IPS-20b (cell line): ENCODE measurements around the gene HELZ2.
"Not testable (repeated sequence)": the region's sequence is repeated elsewhere in the genome, so short reads cannot be mapped to it uniquely, and the experiment has no call there.

Experiments used
- H3K27ac ChIP-seq: one replicate; pipeline ENCODE4 v1.5.1; 2013; ENCODE audit warnings: low read length
- H3K27me3 ChIP-seq: 2 replicates; pipeline ENCODE4 v1.6.1; 2013; ENCODE audit warnings: mild to moderate bottlenecking, low read length, inconsistent platforms; ENCODE audit not compliant: insufficient read depth
- H3K36me3 ChIP-seq: 2 replicates; pipeline ENCODE4 v1.6.1; 2013; ENCODE audit warnings: low read depth, mild to moderate bottlenecking, inconsistent platforms, low read length, moderate library complexity; ENCODE audit not compliant: insufficient read depth
- H3K4me1 ChIP-seq: 2 replicates; pipeline ENCODE4 v1.6.1; 2013; ENCODE audit warnings: mild to moderate bottlenecking, control low read depth, inconsistent platforms, low read length, moderate library complexity; ENCODE audit not compliant: insufficient read depth
- H3K4me3 ChIP-seq: 2 replicates; pipeline ENCODE4 v1.5.1; 2013; ENCODE audit warnings: mild to moderate bottlenecking, low read length, inconsistent platforms
- H3K9ac ChIP-seq: 2 replicates; pipeline ENCODE4 v1.6.1; 2013; ENCODE audit warnings: low read depth, mild to moderate bottlenecking, inconsistent platforms, low read length, moderate library complexity
- H3K9me3 ChIP-seq: 2 replicates; pipeline ENCODE4 v1.6.1; 2013; ENCODE audit warnings: mild to moderate bottlenecking, low read depth, low read length, inconsistent platforms; ENCODE audit not compliant: insufficient read depth

The HELZ2 gene

GRCh38 chr20:63559485-63560332 is 14.3 kb downstream of the HELZ2 start:
- not testable (repeated sequence) for H3K27me3 ChIP-seq, H3K36me3 ChIP-seq, H3K9ac ChIP-seq, H3K4me1 ChIP-seq, H3K9me3 ChIP-seq, H3K27ac ChIP-seq, H3K4me3 ChIP-seq

GRCh38 chr20:63558804-63559484 is 15.1 kb downstream of the HELZ2 start:
- no peak overlapping the region for H3K4me3 ChIP-seq
- no peak overlapping the region for H3K27ac ChIP-seq
- H3K9me3 ChIP-seq, result no peaks in the 10 kb centered on the region
- H3K27me3 ChIP-seq, result peaks cover 9% of the 10 kb centered on the region
- H3K9ac ChIP-seq, result no peak overlapping the region
- H3K4me1 ChIP-seq, result no peaks in the 10 kb centered on the region
- no peaks in the 10 kb centered on the region for H3K36me3 ChIP-seq

GRCh38 chr20:63557481-63557891 is 16.6 kb downstream of the HELZ2 start:
- H3K9ac ChIP-seq, result no peak overlapping the region

GRCh38 chr20:63556873-63557478 is 17.1 kb downstream of the HELZ2 start:
- H3K36me3 ChIP-seq, result no peaks in the 10 kb centered on the region
- H3K9ac ChIP-seq, result no peak overlapping the region

More at GRCh38 chr20:63557481-63557891, 16.6 kb downstream of the HELZ2 start:
- Histone ChIP-seq H3K36me3 (no peaks in the 10 kb centered on the region), H3K4me1 (peaks cover 4% of the 10 kb centered on the region; the same call in 1 of the 2 replicates), H3K27me3 (peaks cover 9% of the 10 kb centered on the region), H3K27ac (no peak overlapping the region), H3K4me3 (no peak overlapping the region), H3K9me3 (no peaks in the 10 kb centered on the region)

GRCh38 chr20:63555661-63556381 is 18.2 kb downstream of the HELZ2 start:
- no peaks in the 10 kb centered on the region for H3K9me3 ChIP-seq
- no peak overlapping the region for H3K4me3 ChIP-seq
- H3K27me3 ChIP-seq, result peaks cover 9% of the 10 kb centered on the region
- H3K36me3 ChIP-seq, result no peaks in the 10 kb centered on the region
- peaks cover 4% of the 10 kb centered on the region; the same call in 1 of the 2 replicates for H3K4me1 ChIP-seq
- H3K9ac ChIP-seq, result no peak overlapping the region
- no peak overlapping the region for H3K27ac ChIP-seq

More at GRCh38 chr20:63556873-63557478, 17.1 kb downstream of the HELZ2 start:
- H3K4me3 ChIP-seq, result no peak overlapping the region
- peaks cover 4% of the 10 kb centered on the region; the same call in 1 of the 2 replicates for H3K4me1 ChIP-seq
- H3K27me3 ChIP-seq, result peaks cover 9% of the 10 kb centered on the region
- no peak overlapping the region for H3K27ac ChIP-seq
- no peaks in the 10 kb centered on the region for H3K9me3 ChIP-seq

- H3K9me3 ChIP-seq, result no peaks in the 10 kb centered on the region
- H3K36me3 ChIP-seq, result no peaks in the 10 kb centered on the region
- no peak overlapping the region for H3K27ac ChIP-seq
- H3K4me3 ChIP-seq, result peak overlapping the region; percentile 75
- H3K27me3 ChIP-seq, result peaks cover 9% of the 10 kb centered on the region
- peak overlapping the region; percentile 4; the same call in 1 of the 2 replicates for H3K9ac ChIP-seq
- peaks cover 4% of the 10 kb centered on the region; the same call in 1 of the 2 replicates for H3K4me1 ChIP-seq
Observed at GRCh38 chr20:63554361-63555278, 19.4 kb downstream of the HELZ2 start.

GRCh38 chr20:63553933-63554290 is 20.1 kb downstream of the HELZ2 start, which contains the start of gene FNDC11:
TSS of gene FNDC11 (plus strand) at chr20:63554159. CDS start at chr20:63555664, 1,505 bp downstream.
- H3K4me3 ChIP-seq, result peak within 1 kb of the TSS; percentile 75
- no peaks in the 10 kb centered on the region for H3K36me3 ChIP-seq
- peaks cover 4% of the 10 kb centered on the region; the same call in 1 of the 2 replicates for H3K4me1 ChIP-seq
- H3K9me3 ChIP-seq, result no peaks in the 10 kb centered on the region
- H3K27me3 ChIP-seq, result peaks cover 9% of the 10 kb centered on the region
- peak within 1 kb of the TSS; percentile 64; the same call in 1 of the 2 replicates for H3K9ac ChIP-seq
- H3K27ac ChIP-seq, result no peak within 1 kb of the TSS

DNA sequence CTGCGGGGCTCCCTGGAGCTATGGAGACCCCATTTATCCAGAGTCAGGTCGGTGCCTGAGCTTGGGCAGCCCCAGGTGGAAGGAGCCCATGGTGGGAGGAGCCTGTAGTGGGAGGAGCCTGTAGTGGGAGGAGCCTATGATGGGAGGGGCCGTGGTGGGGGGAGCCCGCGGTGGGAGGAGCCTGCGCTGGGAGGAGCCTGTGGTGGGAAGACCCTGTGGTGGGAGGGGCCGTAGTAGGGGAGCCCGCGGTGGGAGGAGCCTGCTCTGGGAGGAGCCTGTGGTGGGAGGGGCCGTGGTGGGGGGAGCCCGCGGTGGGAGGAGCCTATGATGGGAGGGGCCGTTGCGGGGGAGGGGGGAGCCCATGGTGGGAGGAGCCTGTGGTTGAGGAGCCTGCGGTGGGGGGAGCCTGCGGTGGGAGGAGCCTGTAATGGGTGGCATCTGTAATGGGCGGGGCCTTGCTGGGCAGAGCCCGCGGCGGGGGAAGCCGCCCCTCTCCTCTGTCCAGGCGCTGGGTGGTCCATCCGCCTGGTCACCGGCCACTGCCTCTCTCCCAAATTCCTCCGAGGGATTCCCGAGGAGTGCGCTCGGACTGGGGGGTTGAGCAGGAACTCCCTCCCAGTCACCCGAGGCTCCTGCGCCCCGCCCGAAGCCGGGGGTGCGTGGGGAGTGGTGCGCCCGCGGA is 20.6 kb downstream of the HELZ2 start:
- Histone ChIP-seq H3K4me3 (peak overlapping the region; percentile 75), H3K27me3 (peaks cover 9% of the 10 kb centered on the region), H3K36me3 (no peaks in the 10 kb centered on the region), H3K4me1 (peaks cover 4% of the 10 kb centered on the region; the same call in 1 of the 2 replicates), H3K9me3 (no peaks in the 10 kb centered on the region), H3K27ac (no peak overlapping the region), H3K9ac (peak overlapping the region; percentile 64; the same call in 1 of the 2 replicates)

DNA sequence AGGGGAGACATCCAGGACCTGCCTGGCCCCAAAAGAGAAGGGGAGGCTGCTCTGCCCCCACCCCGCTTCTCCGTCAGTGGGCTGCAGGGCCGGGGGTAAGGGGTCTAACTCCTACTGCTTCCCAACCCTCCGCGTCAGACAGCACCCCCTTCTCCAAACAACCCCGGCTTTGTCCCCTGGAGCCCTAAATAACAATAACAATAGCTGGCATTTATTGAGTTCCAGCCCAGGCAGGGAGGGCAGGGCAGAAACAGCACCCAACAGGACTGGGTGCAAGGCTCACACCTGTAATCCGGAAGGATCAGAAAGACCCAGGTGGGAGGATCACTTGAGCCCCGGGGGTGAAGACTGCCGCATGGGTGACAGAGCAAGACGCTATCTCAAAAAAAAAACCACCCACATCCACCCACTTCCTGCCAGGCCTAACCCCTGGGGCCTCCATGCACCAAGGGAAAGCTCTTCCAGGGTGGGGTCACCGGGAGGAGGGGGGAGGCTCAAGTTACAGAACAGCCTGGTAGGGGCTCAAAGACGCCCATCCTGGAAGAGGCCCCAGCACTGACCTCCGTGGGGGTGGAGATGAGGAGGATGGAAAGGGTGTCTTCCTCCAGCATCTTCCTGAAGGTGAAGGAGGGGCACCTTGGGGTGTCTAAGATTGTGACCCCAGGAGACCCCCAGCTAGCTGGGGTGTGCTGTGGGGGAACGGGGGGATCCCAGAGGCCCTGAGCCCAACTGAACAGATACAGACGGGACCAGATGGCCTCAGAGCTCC is 21.4 kb downstream of the HELZ2 start:
- Histone ChIP-seq H3K27ac (no peak overlapping the region), H3K27me3 (peaks cover 9% of the 10 kb centered on the region), H3K4me3 (peak overlapping the region; percentile 25; the same call in 1 of the 2 replicates)

More for the DNA sequence above, 21.4 kb downstream of the HELZ2 start:
- H3K9me3 ChIP-seq, result no peaks in the 10 kb centered on the region
- H3K4me1 ChIP-seq, result peaks cover 4% of the 10 kb centered on the region; the same call in 1 of the 2 replicates
- no peak overlapping the region for H3K9ac ChIP-seq
- no peaks in the 10 kb centered on the region for H3K36me3 ChIP-seq
